Spleen (tissue), 11 donors: ENCODE results near the gene MAPKAP1. TPM values are rescaled to one million over a fixed set of nuclear protein-coding genes. Genes with fewer than 3 reads are reported as not detected.

Source experiments
- DNase-seq: peaks from one replicate; pipeline ENCODE4 v3.0.0-alpha.2; 2020
- H3K27ac ChIP-seq, 8 donors: fragments of 200-600 bp; sonication (generic) in 7 of 8; 1 replicate in 4 of 8; 2 replicates in 4 of 8; pipeline versions ENCODE4 v1.5.0 to v1.8.0; 2016 to 2021; ENCODE audit warnings: inconsistent platforms in 4 of 8, mild to moderate bottlenecking in 4 of 8, moderate library complexity in 1 of 8
- H3K27me3 ChIP-seq, 7 donors: fragments of 200-600 bp; sonication (generic) in 6 of 7; replicated peaks in 1 of 7; 1 replicate in 4 of 7; 2 replicates in 3 of 7; pipeline versions ENCODE4 v1.5.0 to v1.8.0; 2016 to 2021; ENCODE audit warnings: inconsistent platforms in 3 of 7, mild to moderate bottlenecking in 1 of 7
- H3K36me3 ChIP-seq, 6 donors: fragments of 200-600 bp; sonication (generic) in 5 of 6; 1 replicate in 4 of 6; 2 replicates in 2 of 6; pipeline versions ENCODE4 v1.5.0 to v1.8.0; 2016 to 2021; ENCODE audit warnings: inconsistent platforms in 2 of 6
- H3K4me1 ChIP-seq, 6 donors: fragments of 200-600 bp; sonication (generic) in 5 of 6; 1 replicate in 3 of 6; 2 replicates in 3 of 6; pipeline versions ENCODE4 v1.5.0 to v1.8.0; 2016 to 2021; ENCODE audit warnings: inconsistent platforms in 3 of 6
- H3K4me3 ChIP-seq, 8 donors: fragments of 200-600 bp; sonication (generic) in 7 of 8; 1 replicate in 4 of 8; 2 replicates in 4 of 8; pipeline versions ENCODE4 v1.5.0 to v1.8.0; 2016 to 2021; ENCODE audit warnings: inconsistent platforms in 4 of 8, mild to moderate bottlenecking in 4 of 8, moderate library complexity in 2 of 8
- H3K9me3 ChIP-seq, 8 donors: fragments of 200-600 bp; sonication (generic) in 7 of 8; 1 replicate in 4 of 8; 2 replicates in 4 of 8; pipeline versions ENCODE4 v1.5.0 to v1.8.0; 2016 to 2021; ENCODE audit warnings: inconsistent platforms in 4 of 8
- POLR2A ChIP-seq, 3 donors: fragments of 450-650 bp; IDR thresholded peaks; one replicate each; pipeline ENCODE4 v1.5.1; 2017; ENCODE audit warnings: antibody characterized with exemption in 3 of 3, mild to moderate bottlenecking in 1 of 3
- POLR2AphosphoS5 ChIP-seq, 3 donors: sonication (generic); formaldehyde crosslinking; IDR thresholded peaks; one replicate each; pipeline ENCODE4 v1.5.1; 2017; ENCODE audit warnings: antibody characterized with exemption in 3 of 3
- WGBS, 5 donors: extraction: QIAGEN DNeasy Blood & Tissue Kit in 3 of 5; methylation state at CpG; one replicate each; pipeline versions ENCODE4 v1.1.5 to v1.1.7; 2013 to 2018; 5-methylcytosine and 5-hydroxymethylcytosine counted together
- intact Hi-C: fragments of 100-400 bp; cut with DNase I; formaldehyde crosslinking; loops from one replicate; pipeline ENCODE4 v1.15.0; 2023; ENCODE audit warnings: low total_unique reads
- polyA plus RNA-seq, 3 donors: library from polyadenylated mRNA; stranded (reverse); fragments of 200-250 nt; gene quantifications; one replicate each; pipeline ENCODE4 v1.2.1, GENCODE V29; 2013
- total RNA-seq, 7 donors: library from RNA; depleted of rRNA in 3 of 7; stranded (reverse); fragments of >200 nt in 3 of 7; fragmentation: NEBNext Ultra II Directional in 4 of 7; extraction: Animal tissue kit (Norgen Biotek cat#: 25700) in 4 of 7; gene quantifications; one replicate each; pipeline versions ENCODE4 v1.1.0 to v1.2.1, GENCODE V29; 2016 to 2021
- TF ChIP-seq, protein P1 (sequence below), 11 experiments: fragments of 200-600 bp in 7 of 11; fragments of 450-650 bp in 4 of 11; sonication (generic) in 4 of 11; IDR thresholded peaks in 8 of 11; conservative IDR thresholded peaks in 3 of 11; 1 replicate in 7 of 11; 2 replicates in 4 of 11; pipeline versions ENCODE4 v1.4.0 to v1.8.0; 2016 to 2021; ENCODE audit warnings: antibody characterized with exemption in 11 of 11, inconsistent platforms in 4 of 11, mild to moderate bottlenecking in 1 of 11
- donor health status: healthy with polysubstance abuse.
- donor health status: DM: no; HTN: no; CAD: no; lungs with moderate emphysema.
- donor health status: DM: no; HTN: no; CAD: no.
- donor health status: Bipolar disorder and iron deficiency.
- donor health status: healthy.
- donor health status: DM: no; HTN: no; CAD: no.
- donor health status: DM: yes; HTN: yes; CAD: no.

Gene MAPKAP1
- total and polyA plus RNA-seq, 10 donors, result 37.2 to 77.2 (median 60.4) TPM

DNA sequence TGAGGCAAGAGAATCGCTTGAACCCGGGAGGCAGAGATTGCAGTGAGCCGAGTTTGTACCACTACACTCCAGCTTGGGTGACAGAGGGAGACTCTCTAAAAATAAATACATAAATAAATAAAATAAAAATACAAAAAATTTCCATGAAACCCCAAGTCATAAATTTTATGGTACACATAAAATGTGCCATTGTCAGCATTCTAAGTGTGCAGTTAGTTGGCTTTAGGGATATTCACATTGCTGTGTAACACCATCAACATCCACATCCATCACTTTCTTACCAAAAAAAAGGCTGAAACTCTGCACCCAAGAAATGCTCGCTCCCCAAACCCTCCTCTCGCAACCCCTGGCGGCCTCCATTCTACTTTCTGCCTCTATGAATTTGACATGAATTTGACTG lies 310.2 kb downstream of the MAPKAP1 start:
- no peaks in the 10 kb centered on the region for H3K36me3 ChIP-seq
- DNase-seq, result no peak
- WGBS, 5 donors, result 94 to 98% (median 97%) methylated on average over 6 of the region's 6 CpGs
- no peak overlapping the region for H3K27ac ChIP-seq
- intact Hi-C loops, result no loop called here
- H3K27me3 ChIP-seq, result no peaks in the 10 kb centered on the region
- H3K4me3 ChIP-seq, result no peak overlapping the region
- TF ChIP-seq, protein P1, sequence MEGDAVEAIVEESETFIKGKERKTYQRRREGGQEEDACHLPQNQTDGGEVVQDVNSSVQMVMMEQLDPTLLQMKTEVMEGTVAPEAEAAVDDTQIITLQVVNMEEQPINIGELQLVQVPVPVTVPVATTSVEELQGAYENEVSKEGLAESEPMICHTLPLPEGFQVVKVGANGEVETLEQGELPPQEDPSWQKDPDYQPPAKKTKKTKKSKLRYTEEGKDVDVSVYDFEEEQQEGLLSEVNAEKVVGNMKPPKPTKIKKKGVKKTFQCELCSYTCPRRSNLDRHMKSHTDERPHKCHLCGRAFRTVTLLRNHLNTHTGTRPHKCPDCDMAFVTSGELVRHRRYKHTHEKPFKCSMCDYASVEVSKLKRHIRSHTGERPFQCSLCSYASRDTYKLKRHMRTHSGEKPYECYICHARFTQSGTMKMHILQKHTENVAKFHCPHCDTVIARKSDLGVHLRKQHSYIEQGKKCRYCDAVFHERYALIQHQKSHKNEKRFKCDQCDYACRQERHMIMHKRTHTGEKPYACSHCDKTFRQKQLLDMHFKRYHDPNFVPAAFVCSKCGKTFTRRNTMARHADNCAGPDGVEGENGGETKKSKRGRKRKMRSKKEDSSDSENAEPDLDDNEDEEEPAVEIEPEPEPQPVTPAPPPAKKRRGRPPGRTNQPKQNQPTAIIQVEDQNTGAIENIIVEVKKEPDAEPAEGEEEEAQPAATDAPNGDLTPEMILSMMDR (IDR thresholded peaks at IDR 0.05 in 8 of 11, conservative IDR thresholded peaks at IDR 0.05 in 3 of 11), result no peak
- TF ChIP-seq POLR2A (IDR thresholded peaks at IDR 0.05), result no peak
- TF ChIP-seq POLR2AphosphoS5 (IDR thresholded peaks at IDR 0.05), result no peak
- H3K4me1 ChIP-seq, result no peaks in the 10 kb centered on the region
- H3K9me3 ChIP-seq, result no peaks in the 10 kb centered on the region

DNA sequence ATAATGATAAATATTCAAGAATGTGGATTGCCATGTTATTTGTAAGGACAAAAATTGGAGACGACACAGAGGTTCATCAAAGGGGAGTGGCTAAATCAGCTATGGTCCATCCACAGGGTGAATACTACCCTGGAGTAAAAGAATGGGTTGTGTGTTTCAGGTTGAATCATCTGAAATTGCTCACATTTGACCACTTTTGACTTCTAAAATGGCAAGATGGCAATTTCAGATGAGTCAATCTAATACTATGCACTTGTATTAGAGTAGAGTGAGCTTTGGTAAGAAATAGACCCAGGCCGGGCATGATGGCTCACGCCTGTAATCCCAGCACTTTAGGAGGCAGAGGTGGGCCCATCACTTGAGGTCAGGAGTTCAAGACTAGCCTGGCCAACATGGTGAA lies 313.6 kb downstream of the MAPKAP1 start:
- WGBS, 5 donors, result 74 to 90% (median 84%) methylated on average over 3 of the region's 3 CpGs
- DNase-seq, result no peak
- Histone ChIP-seq H3K36me3 (no peaks in the 10 kb centered on the region), H3K4me3 (no peak overlapping the region), H3K27me3 (no peaks in the 10 kb centered on the region), H3K27ac (no peak overlapping the region), H3K9me3 (no peaks in the 10 kb centered on the region), H3K4me1 (no peaks in the 10 kb centered on the region)
- intact Hi-C loops, result no loop called here
- TF ChIP-seq POLR2A (IDR thresholded peaks at IDR 0.05) (no peak), POLR2AphosphoS5 (IDR thresholded peaks at IDR 0.05) (no peak)
- TF ChIP-seq, protein P1 (IDR thresholded peaks at IDR 0.05 in 8 of 11, conservative IDR thresholded peaks at IDR 0.05 in 3 of 11), result no peak

DNA sequence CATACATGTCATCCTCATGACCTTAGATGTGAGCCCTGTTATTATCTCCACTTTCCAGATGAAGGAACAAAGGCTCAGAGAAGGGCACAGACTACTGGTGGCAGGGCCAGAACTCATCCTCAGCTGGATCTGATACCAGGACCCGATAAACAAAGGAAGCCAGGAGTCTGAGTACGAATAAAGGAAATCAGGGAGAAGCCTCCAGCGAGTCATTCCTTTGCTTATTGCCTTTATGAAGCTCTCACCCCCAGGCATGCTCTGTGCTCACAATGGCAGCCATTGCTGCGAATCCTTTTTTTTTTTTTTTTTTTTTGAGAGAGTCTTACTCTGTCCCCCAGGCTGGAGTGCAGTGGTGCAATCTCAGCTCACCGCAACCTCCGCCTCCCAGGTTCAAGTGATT lies 315.3 kb downstream of the MAPKAP1 start:
- 90 to 96% (median 93%) methylated on average over 6 of the region's 6 CpGs for WGBS, 5 donors
- Histone ChIP-seq H3K4me1 (no peaks in the 10 kb centered on the region), H3K36me3 (no peaks in the 10 kb centered on the region), H3K4me3 (no peak overlapping the region), H3K9me3 (no peaks in the 10 kb centered on the region), H3K27ac (no peak overlapping the region), H3K27me3 (no peaks in the 10 kb centered on the region)
- intact Hi-C loops, result no loop called here
- TF ChIP-seq, protein P1 (IDR thresholded peaks at IDR 0.05 in 8 of 11, conservative IDR thresholded peaks at IDR 0.05 in 3 of 11), result no peak
- TF ChIP-seq POLR2AphosphoS5 (IDR thresholded peaks at IDR 0.05), result no peak
- TF ChIP-seq POLR2A (IDR thresholded peaks at IDR 0.05), result no peak
- no peak for DNase-seq

DNA sequence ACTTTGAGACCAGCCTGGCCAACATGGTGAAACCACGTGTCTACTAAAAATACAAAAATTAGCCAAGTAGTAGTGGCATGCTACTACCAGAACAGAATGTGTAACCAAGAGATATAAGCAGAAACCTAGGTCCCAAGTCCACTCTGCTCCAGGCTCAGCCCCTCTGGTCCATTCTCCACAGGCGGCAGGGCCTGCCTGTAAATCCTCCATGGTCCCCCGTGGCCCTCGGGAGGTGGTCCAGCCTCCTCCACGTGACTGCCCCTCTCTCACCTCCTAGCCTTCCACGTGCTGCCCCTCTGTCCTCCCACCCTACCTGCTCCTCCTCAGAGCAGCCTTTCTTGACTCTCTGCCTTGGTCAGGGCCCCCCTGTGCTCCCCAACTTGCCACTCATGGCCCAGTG lies 318.0 kb downstream of the MAPKAP1 start:
- no peaks in the 10 kb centered on the region for H3K36me3 ChIP-seq
- H3K27me3 ChIP-seq, result no peaks in the 10 kb centered on the region
- WGBS, 5 donors, result 49 to 71% (median 68%) methylated on average over 6 of the region's 6 CpGs
- H3K4me1 ChIP-seq, result no peaks in the 10 kb centered on the region
- intact Hi-C loops, result no loop called here
- H3K27ac ChIP-seq, result no peak overlapping the region
- TF ChIP-seq POLR2AphosphoS5 (IDR thresholded peaks at IDR 0.05) (no peak), POLR2A (IDR thresholded peaks at IDR 0.05) (no peak)
- TF ChIP-seq, protein P1 (IDR thresholded peaks at IDR 0.05 in 8 of 11, conservative IDR thresholded peaks at IDR 0.05 in 3 of 11), result no peak
- no peak for DNase-seq
- no peaks in the 10 kb centered on the region for H3K9me3 ChIP-seq
- no peak overlapping the region for H3K4me3 ChIP-seq
